ENCODE results near the gene WDR45.

- no peak for TF ChIP-seq REST (IDR thresholded peaks at IDR 0.05; ENCODE audit: insufficient replicate concordance, low read depth)
- TF ChIP-seq, protein P1, sequence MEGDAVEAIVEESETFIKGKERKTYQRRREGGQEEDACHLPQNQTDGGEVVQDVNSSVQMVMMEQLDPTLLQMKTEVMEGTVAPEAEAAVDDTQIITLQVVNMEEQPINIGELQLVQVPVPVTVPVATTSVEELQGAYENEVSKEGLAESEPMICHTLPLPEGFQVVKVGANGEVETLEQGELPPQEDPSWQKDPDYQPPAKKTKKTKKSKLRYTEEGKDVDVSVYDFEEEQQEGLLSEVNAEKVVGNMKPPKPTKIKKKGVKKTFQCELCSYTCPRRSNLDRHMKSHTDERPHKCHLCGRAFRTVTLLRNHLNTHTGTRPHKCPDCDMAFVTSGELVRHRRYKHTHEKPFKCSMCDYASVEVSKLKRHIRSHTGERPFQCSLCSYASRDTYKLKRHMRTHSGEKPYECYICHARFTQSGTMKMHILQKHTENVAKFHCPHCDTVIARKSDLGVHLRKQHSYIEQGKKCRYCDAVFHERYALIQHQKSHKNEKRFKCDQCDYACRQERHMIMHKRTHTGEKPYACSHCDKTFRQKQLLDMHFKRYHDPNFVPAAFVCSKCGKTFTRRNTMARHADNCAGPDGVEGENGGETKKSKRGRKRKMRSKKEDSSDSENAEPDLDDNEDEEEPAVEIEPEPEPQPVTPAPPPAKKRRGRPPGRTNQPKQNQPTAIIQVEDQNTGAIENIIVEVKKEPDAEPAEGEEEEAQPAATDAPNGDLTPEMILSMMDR (IDR thresholded peaks at IDR 0.05; ENCODE audit: insufficient read depth, low read length) = no peak
Observed at GRCh38 chrX:49063715-49064114, 16.0 kb downstream of the WDR45 start.

All from HL-60 (cell line).